ENCODE data around the gene PKN2.

- TF ChIP-seq RAD21 (IDR thresholded peaks at IDR 0.05 in 1 of 2, conservative IDR thresholded peaks at IDR 0.05 in 1 of 2; ENCODE audit: low read depth in 2 of 2, low read length in 2 of 2) (no peak), EP300 (IDR thresholded peaks at IDR 0.05; ENCODE audit: borderline replicate concordance in 1 of 2, low read depth in 2 of 2, low read length in 2 of 2) (no peak), POLR2A (IDR thresholded peaks at IDR 0.05; ENCODE audit: control extremely low read depth in 1 of 2, low read depth in 2 of 2, low read length in 2 of 2) (no peak)
- TF ChIP-seq, protein P1, sequence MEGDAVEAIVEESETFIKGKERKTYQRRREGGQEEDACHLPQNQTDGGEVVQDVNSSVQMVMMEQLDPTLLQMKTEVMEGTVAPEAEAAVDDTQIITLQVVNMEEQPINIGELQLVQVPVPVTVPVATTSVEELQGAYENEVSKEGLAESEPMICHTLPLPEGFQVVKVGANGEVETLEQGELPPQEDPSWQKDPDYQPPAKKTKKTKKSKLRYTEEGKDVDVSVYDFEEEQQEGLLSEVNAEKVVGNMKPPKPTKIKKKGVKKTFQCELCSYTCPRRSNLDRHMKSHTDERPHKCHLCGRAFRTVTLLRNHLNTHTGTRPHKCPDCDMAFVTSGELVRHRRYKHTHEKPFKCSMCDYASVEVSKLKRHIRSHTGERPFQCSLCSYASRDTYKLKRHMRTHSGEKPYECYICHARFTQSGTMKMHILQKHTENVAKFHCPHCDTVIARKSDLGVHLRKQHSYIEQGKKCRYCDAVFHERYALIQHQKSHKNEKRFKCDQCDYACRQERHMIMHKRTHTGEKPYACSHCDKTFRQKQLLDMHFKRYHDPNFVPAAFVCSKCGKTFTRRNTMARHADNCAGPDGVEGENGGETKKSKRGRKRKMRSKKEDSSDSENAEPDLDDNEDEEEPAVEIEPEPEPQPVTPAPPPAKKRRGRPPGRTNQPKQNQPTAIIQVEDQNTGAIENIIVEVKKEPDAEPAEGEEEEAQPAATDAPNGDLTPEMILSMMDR (IDR thresholded peaks at IDR 0.05; ENCODE audit: control extremely low read depth in 1 of 3, insufficient read depth in 1 of 3, low read depth in 1 of 3, low read length in 3 of 3) = no peak
Observed at GRCh38 chr1:88773540-88774150, 89.6 kb downstream of the PKN2 start.

Measured in H1 (cell line).